Left lung (tissue), 10 donors: ENCODE measurements around the gene HNRNPM. TPM values are rescaled to one million over a fixed set of nuclear protein-coding genes. Genes with fewer than 3 reads are reported as not detected.

Experiments used
- ATAC-seq: fragments of 200-7000 bp; cut with Tn5 transposase; one replicate; pipeline ENCODE4 v1.9.1; 2020; ENCODE audit warnings: moderate library complexity
- DNase-seq, 4 donors: peaks; one replicate each; pipeline ENCODE4 v3.0.0-alpha.2; 2013 to 2020
- H3K27ac ChIP-seq, 2 donors: fragments of 200-600 bp; sonication (generic) in 1 of 2; one replicate each; pipeline versions ENCODE4 v1.5.0 to v1.8.0; 2020 to 2021
- H3K27me3 ChIP-seq, 2 donors: fragments of 200-600 bp; sonication (generic) in 1 of 2; one replicate each; pipeline versions ENCODE4 v1.5.0 to v1.8.0; 2020 to 2021
- H3K36me3 ChIP-seq, 2 donors: fragments of 200-600 bp; sonication (generic) in 1 of 2; one replicate each; pipeline versions ENCODE4 v1.5.0 to v1.8.0; 2020 to 2021
- H3K4me1 ChIP-seq, 2 donors: fragments of 200-600 bp; one replicate each; pipeline ENCODE4 v1.8.0; 2021
- H3K4me3 ChIP-seq, 2 donors: fragments of 200-600 bp; sonication (generic) in 1 of 2; one replicate each; pipeline versions ENCODE4 v1.5.0 to v1.8.0; 2020 to 2021; ENCODE audit warnings: mild to moderate bottlenecking in 1 of 2
- H3K9me3 ChIP-seq, 2 donors: fragments of 200-600 bp; sonication (generic) in 1 of 2; one replicate each; pipeline versions ENCODE4 v1.5.0 to v1.8.0; 2020 to 2021
- intact Hi-C, 2 donors: fragments of 100-400 bp; cut with DNase I; formaldehyde crosslinking; loops; one replicate each; pipeline versions ENCODE4 v1.11.2 to v1.14.2; 2022
- polyA plus RNA-seq, 6 donors: library from polyadenylated mRNA; unstranded; fragments of 120-200 nt; gene quantifications; one replicate each; pipeline ENCODE4 v1.2.1, GENCODE V29; 2013; ENCODE audit not compliant: insufficient read length in 6 of 6
- total RNA-seq, 2 donors: library from RNA; stranded (reverse); fragmentation: NEBNext Ultra II Directional; extraction: Animal tissue kit (Norgen Biotek cat#: 25700); gene quantifications; one replicate each; pipeline ENCODE4 v1.2.1, GENCODE V29; 2021
- TF ChIP-seq, protein P1 (sequence below), 2 donors: fragments of 200-600 bp; sonication (generic) in 1 of 2; IDR thresholded peaks; one replicate each; pipeline versions ENCODE4 v1.5.0 to v1.8.0; 2021; ENCODE audit warnings: antibody characterized with exemption in 2 of 2
- donor health status: DM: no; HTN: yes; CAD: no.
- donor health status: DM: no; HTN: no; CAD: no.

HNRNPM gene
- total and polyA plus RNA-seq, 8 donors: 121 to 382 (median 335) TPM

DNA sequence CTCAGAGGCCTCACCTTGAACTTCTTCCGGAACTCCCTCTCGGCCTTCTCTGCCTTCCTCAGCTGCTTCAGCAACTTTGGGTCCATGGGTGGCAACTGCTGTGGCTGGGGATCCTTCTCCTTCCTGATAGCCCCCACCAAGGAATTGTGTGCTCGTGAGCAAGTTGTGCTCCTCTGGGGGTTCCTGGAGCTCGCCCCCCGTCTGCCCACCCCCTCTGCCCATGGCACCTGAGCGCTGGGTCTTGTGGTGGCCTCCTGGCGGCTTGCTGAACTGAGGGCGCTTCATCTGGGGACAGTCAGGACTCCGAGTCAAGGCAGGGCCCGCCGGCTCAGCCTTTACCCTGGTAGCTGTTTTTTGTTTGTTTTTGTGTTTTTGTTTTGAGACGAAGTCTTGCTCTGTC, 46.1 kb downstream of the HNRNPM start:
- DNase-seq: peak in 1 of 4 donors; percentile 64
- Histone ChIP-seq H3K27me3 (no peaks in the 10 kb centered on the region), H3K36me3 (peaks cover 0 to 59% of the 10 kb centered on the region in 2 donors), H3K4me3 (no peak overlapping the region), H3K4me1 (peaks cover 0 to 86% of the 10 kb centered on the region in 2 donors), H3K27ac (peak overlapping the region in 1 of 2 donors; percentile 95), H3K9me3 (no peaks in the 10 kb centered on the region)
- intact Hi-C loops: no loop called here
- TF ChIP-seq, protein P1, sequence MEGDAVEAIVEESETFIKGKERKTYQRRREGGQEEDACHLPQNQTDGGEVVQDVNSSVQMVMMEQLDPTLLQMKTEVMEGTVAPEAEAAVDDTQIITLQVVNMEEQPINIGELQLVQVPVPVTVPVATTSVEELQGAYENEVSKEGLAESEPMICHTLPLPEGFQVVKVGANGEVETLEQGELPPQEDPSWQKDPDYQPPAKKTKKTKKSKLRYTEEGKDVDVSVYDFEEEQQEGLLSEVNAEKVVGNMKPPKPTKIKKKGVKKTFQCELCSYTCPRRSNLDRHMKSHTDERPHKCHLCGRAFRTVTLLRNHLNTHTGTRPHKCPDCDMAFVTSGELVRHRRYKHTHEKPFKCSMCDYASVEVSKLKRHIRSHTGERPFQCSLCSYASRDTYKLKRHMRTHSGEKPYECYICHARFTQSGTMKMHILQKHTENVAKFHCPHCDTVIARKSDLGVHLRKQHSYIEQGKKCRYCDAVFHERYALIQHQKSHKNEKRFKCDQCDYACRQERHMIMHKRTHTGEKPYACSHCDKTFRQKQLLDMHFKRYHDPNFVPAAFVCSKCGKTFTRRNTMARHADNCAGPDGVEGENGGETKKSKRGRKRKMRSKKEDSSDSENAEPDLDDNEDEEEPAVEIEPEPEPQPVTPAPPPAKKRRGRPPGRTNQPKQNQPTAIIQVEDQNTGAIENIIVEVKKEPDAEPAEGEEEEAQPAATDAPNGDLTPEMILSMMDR (IDR thresholded peaks at IDR 0.05): no peak
- ATAC-seq: no peak

DNA sequence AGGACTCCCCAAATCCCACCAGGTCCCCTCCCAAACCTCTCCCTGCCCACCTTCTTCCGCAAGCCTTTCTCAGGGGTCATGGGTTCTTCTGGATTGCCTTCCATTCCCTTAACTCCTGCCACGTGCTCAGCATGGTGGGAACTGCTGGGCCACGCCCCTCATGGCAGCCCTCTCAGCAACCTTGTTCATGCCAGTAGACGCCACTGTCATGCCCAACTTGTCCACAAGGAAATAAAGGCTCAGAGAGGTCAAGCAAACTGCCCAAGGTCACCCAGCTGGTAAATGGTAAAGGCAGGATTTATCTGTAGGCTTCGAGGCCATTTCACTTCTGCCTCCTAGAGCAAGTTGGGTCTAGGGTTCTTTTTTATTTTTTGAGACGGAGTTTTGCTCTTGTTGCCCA, 46.8 kb downstream of the HNRNPM start:
- H3K27ac ChIP-seq: peak overlapping the region in 1 of 2 donors; percentile 95
- TF ChIP-seq, protein P1 (IDR thresholded peaks at IDR 0.05): no peak
- DNase-seq (peak in 1 of 4 donors; percentile 43), ATAC-seq (no peak)
- H3K36me3 ChIP-seq: peaks cover 0 to 57% of the 10 kb centered on the region in 2 donors
- no peaks in the 10 kb centered on the region for H3K27me3 ChIP-seq
- no peaks in the 10 kb centered on the region for H3K9me3 ChIP-seq
- H3K4me1 ChIP-seq: peaks cover 0 to 86% of the 10 kb centered on the region in 2 donors
- H3K4me3 ChIP-seq: no peak overlapping the region
- intact Hi-C loops: no loop called here

DNA sequence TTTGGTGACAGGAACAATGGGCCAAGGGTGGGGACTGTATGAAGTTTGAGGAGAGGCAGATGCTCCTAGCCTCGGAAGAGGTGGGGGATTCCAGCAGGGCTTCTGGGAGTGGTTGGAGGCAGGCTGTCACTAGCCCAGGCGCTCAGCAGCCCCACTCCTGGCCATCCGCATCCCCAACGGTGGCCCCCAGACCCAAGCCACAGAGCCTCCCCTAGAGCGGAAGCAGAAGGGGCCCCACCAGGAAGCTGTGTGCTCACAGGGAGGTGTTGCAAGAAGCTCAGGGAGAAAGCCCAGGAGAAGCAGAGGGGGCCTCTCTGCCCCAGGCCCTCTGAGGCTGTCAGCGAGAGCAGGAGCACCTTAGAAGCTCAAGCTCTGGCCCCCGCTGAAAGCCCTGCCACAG, 49.4 kb downstream of the HNRNPM start:
- Histone ChIP-seq H3K27me3 (no peaks in the 10 kb centered on the region), H3K27ac (peak overlapping the region in 1 of 2 donors; percentile 95), H3K4me3 (peak overlapping the region in 1 of 2 donors; percentile 20), H3K36me3 (peaks cover 0 to 51% of the 10 kb centered on the region in 2 donors), H3K9me3 (no peaks in the 10 kb centered on the region), H3K4me1 (peaks cover 0 to 85% of the 10 kb centered on the region in 2 donors)
- intact Hi-C loops: no loop called here
- TF ChIP-seq, protein P1 (IDR thresholded peaks at IDR 0.05): no peak
- ATAC-seq: peak; percentile 6
- DNase-seq: peak in 1 of 4 donors; percentile 87

DNA sequence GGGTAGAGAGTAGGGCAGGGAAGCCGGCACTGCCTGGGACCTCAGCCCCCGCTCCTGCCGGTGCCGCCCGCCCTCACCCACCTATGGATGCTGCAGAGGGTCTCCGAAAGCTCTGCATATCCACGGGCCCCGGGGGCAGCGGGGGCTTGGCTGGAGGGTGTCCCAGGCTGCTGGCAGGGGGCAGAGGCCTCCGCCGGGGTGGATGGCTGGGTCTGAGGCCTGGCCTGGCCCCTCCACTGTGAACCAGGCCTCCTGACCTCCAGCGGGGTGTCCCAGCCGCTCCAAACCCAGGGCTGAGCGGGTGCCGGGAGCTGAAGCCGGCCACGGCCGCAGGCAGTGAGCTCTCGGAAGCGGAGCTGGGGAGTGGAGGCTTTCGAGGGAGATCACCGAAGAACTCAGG, 53.5 kb downstream of the HNRNPM start:
- Histone ChIP-seq H3K4me1 (peaks cover 0 to 82% of the 10 kb centered on the region in 2 donors), H3K4me3 (no peak overlapping the region), H3K36me3 (peaks cover 0 to 27% of the 10 kb centered on the region in 2 donors), H3K27me3 (no peaks in the 10 kb centered on the region), H3K27ac (peak overlapping the region in 1 of 2 donors; percentile 85), H3K9me3 (no peaks in the 10 kb centered on the region)
- intact Hi-C loops: no loop called here
- DNase-seq (no peak), ATAC-seq (no peak)
- TF ChIP-seq, protein P1 (IDR thresholded peaks at IDR 0.05): no peak

DNA sequence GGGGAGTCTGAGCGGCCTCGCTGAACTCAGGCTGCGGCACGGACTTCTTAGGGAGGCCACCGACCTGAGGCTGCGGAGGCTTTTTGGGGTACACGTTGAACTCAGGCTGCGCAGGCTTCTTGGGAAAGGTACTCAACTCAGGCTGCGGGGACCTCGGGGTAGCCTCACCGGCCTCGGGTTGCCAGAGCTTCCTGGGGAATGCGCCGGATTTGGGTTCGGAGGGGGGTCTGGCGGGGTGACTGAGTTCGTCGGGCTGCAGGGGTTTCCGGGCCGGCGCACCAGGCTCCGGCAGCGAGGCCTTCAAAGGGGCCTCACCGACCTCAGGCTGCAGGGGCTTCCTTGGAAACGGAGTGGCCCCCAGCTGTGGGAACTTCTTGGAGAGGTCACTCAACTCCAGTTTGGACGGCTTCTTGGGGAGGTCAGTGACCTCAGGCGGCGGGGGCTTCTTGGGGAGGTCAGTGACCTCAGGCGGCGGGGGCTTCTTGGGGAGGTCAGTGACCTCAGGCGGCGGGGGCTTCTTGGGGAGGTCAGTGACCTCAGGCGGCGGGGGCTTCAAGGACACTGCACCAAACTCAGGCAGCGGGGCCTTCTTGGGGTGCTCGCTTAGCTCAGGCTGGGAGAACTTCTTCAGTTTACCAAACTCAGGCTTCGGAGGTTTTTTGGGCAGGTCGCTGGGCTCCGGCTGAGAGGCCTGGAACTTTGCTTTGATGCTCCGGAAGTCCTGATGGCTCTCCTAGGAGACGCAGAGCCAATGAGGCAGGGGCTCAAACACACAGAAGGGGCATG, 54.5 kb downstream of the HNRNPM start:
- TF ChIP-seq, protein P1 (IDR thresholded peaks at IDR 0.05): no peak
- intact Hi-C loops: no loop called here
- DNase-seq (no peak), ATAC-seq (no peak)
- H3K36me3 ChIP-seq: peaks cover 0 to 27% of the 10 kb centered on the region in 2 donors
- H3K4me1 ChIP-seq: peaks cover 0 to 83% of the 10 kb centered on the region in 2 donors
- H3K9me3 ChIP-seq: no peaks in the 10 kb centered on the region
- H3K4me3 ChIP-seq: peak overlapping the region in 1 of 2 donors; percentile 44
- peak overlapping the region in 1 of 2 donors; percentile 85 for H3K27ac ChIP-seq
- no peaks in the 10 kb centered on the region for H3K27me3 ChIP-seq
